Right lobe of liver (tissue), 6 donors: ENCODE data around the gene CCDC74B. TPM values are rescaled to one million over a fixed set of nuclear protein-coding genes. Genes with fewer than 3 reads are reported as not detected.

Experiments
- ATAC-seq, 4 donors: fragments of 200-7000 bp; cut with Tn5 transposase; one replicate each; pipeline ENCODE4 v1.9.1; 2020; ENCODE audit warnings: mild to moderate bottlenecking in 4 of 4, moderate library complexity in 4 of 4
- DNase-seq, 3 donors: peaks; one replicate each; pipeline ENCODE4 v3.0.0-alpha.2; 2020
- H3K27ac ChIP-seq, 3 donors: fragments of 200-600 bp; one replicate each; pipeline ENCODE4 v1.8.0; 2022
- H3K27me3 ChIP-seq, 2 donors: fragments of 200-600 bp; one replicate each; pipeline ENCODE4 v1.8.0; 2022
- H3K36me3 ChIP-seq, 4 donors: fragments of 200-600 bp; sonication (generic) in 1 of 4; one replicate each; pipeline versions ENCODE4 v1.5.1 to v1.8.0; 2017 to 2022; ENCODE audit warnings: control low read depth in 1 of 4
- H3K4me1 ChIP-seq, 4 donors: fragments of 200-600 bp; sonication (generic) in 1 of 4; one replicate each; pipeline versions ENCODE4 v1.5.1 to v1.8.0; 2017 to 2022; ENCODE audit warnings: control low read depth in 1 of 4
- H3K4me3 ChIP-seq, 3 donors: fragments of 200-600 bp; one replicate each; pipeline ENCODE4 v1.8.0; 2022
- H3K9me3 ChIP-seq, 4 donors: fragments of 200-600 bp; sonication (generic) in 1 of 4; one replicate each; pipeline versions ENCODE4 v1.5.1 to v1.8.0; 2017 to 2022; ENCODE audit warnings: control low read depth in 1 of 4
- CTCF ChIP-seq, 4 donors: fragments of 200-600 bp in 3 of 4; fragments of 450-650 bp in 1 of 4; IDR thresholded peaks; one replicate each; pipeline versions ENCODE4 v1.5.1 to v1.8.0; 2016 to 2022; ENCODE audit warnings: antibody characterized with exemption in 4 of 4, mild to moderate bottlenecking in 2 of 4
- POLR2A ChIP-seq: fragments of 450-650 bp; IDR thresholded peaks from one replicate; pipeline ENCODE4 v1.6.1; 2017; ENCODE audit warnings: antibody characterized with exemption, mild to moderate bottlenecking
- WGBS: methylation state at CpG from one replicate; pipeline ENCODE4 v1.1.6; 2018; ENCODE audit warnings: low coverage, low lambda C conversion rate; ENCODE audit not compliant: insufficient coverage; ENCODE audit errors: missing lambda C conversion rate; 5-methylcytosine and 5-hydroxymethylcytosine counted together
- intact Hi-C, 2 donors: fragments of 100-400 bp; cut with DNase I; formaldehyde crosslinking; loops; one replicate each; pipeline versions ENCODE4 v1.11.2 to v1.14.1; 2022
- total RNA-seq, 6 experiments: library from RNA; depleted of rRNA in 2 of 6; stranded (reverse); fragments of >200 nt in 2 of 6; fragmentation: NEBNext Ultra II Directional in 3 of 6; extraction: Animal tissue kit (Norgen Biotek cat#: 25700) in 3 of 6; gene quantifications; one replicate each; pipeline versions ENCODE4 v1.1.0 to v1.2.4, GENCODE V29; 2016 to 2023
- donor health status: DM: no; HTN: yes; CAD: no.
- donor health status: DM: no; HTN: no; CAD: no.
- donor health status: DM: no; HTN: no; CAD: no.
- donor health status: DM: no; HTN: yes; CAD: no.
- donor health status: DM: no; HTN: yes; CAD: no.

Gene CCDC74B
- total RNA-seq, 6 experiments from 2014 or later, result 0.19 to 0.74 (median 0.26) TPM; not detected in 3

GRCh38 chr2:130187268-130187667 lies 42.4 kb upstream of the CCDC74B start:
- no peak for TF ChIP-seq CTCF (IDR thresholded peaks at IDR 0.05)
- TF ChIP-seq POLR2A, result no peak
- no peak overlapping the region for H3K4me3 ChIP-seq
- 93% methylated on average over 4 of the region's 8 CpGs for WGBS
- DNase-seq (no peak), ATAC-seq (no peak)
- H3K9me3 ChIP-seq, result no peaks in the 10 kb centered on the region
- no peaks in the 10 kb centered on the region for H3K27me3 ChIP-seq
- intact Hi-C loops, result loop anchor here in 1 of 2 donors (10.0 kb wide), 1 partner anchor 148 kb away; no protein-coding TSS in a partner anchor
- no peak overlapping the region for H3K27ac ChIP-seq
- H3K4me1 ChIP-seq, result no peaks in the 10 kb centered on the region
- peaks cover 0 to 3% (median 0%) of the 10 kb centered on the region in 4 donors for H3K36me3 ChIP-seq

GRCh38 chr2:130186391-130186790 lies 41.5 kb upstream of the CCDC74B start:
- ATAC-seq (no peak), DNase-seq (no peak)
- WGBS, result 100% methylated on average over 1 of the region's 5 CpGs
- Histone ChIP-seq H3K27ac (no peak overlapping the region), H3K4me1 (no peaks in the 10 kb centered on the region), H3K27me3 (no peaks in the 10 kb centered on the region), H3K9me3 (no peaks in the 10 kb centered on the region), H3K4me3 (no peak overlapping the region), H3K36me3 (peaks cover 0 to 3% (median 0%) of the 10 kb centered on the region in 4 donors)
- TF ChIP-seq CTCF (IDR thresholded peaks at IDR 0.05) (no peak), POLR2A (no peak)
- intact Hi-C loops, result loop anchor here in 1 of 2 donors (10.0 kb wide), 1 partner anchor 148 kb away; no protein-coding TSS in a partner anchor

GRCh38 chr2:130185896-130186295 lies 41.0 kb upstream of the CCDC74B start:
- peaks cover 0 to under 1% (median 0%) of the 10 kb centered on the region in 4 donors for H3K36me3 ChIP-seq
- TF ChIP-seq CTCF (IDR thresholded peaks at IDR 0.05) (no peak), POLR2A (no peak)
- DNase-seq (no peak), ATAC-seq (no peak)
- no CpG with 5 or more reads among the region's 4 CpGs for WGBS
- no peaks in the 10 kb centered on the region for H3K27me3 ChIP-seq
- H3K9me3 ChIP-seq, result no peaks in the 10 kb centered on the region
- intact Hi-C loops, result loop anchor here in 1 of 2 donors (10.0 kb wide), 1 partner anchor 149 kb away; no protein-coding TSS in a partner anchor
- H3K4me1 ChIP-seq, result peaks cover 0 to under 1% (median 0%) of the 10 kb centered on the region in 4 donors
- no peak overlapping the region for H3K27ac ChIP-seq
- H3K4me3 ChIP-seq, result no peak overlapping the region

- TF ChIP-seq POLR2A, result no peak
- TF ChIP-seq CTCF (IDR thresholded peaks at IDR 0.05), result no peak
- Histone ChIP-seq H3K4me3 (no peak overlapping the region), H3K4me1 (peaks cover 0 to 5% (median 2%) of the 10 kb centered on the region in 4 donors), H3K27me3 (no peaks in the 10 kb centered on the region), H3K36me3 (no peaks in the 10 kb centered on the region), H3K27ac (no peak overlapping the region), H3K9me3 (no peaks in the 10 kb centered on the region)
- 84% methylated on average over 4 of the region's 10 CpGs for WGBS
- intact Hi-C loops, result loop anchor here in 1 of 2 donors (10.0 kb wide), 1 partner anchor 149 kb away; no protein-coding TSS in a partner anchor
- no peak for DNase-seq
- no peak for ATAC-seq
These were observed 40.5 kb upstream of the CCDC74B start for GRCh38 chr2:130185436-130185835.
